G401 (cell line): ENCODE results near the gene MTHFD1L. TPM values are rescaled to one million over a fixed set of nuclear protein-coding genes. Genes with fewer than 3 reads are reported as not detected.
A peak's percentile ranks its signal among the peaks of the same experiment; 100 is the strongest.
"Not testable (repeated sequence)": the region's sequence is repeated elsewhere in the genome, so short reads cannot be mapped to it uniquely, and the experiment has no call there.

ENCODE experiments used
- DNase-seq: peaks from one replicate; pipeline ENCODE4 v3.0.0-alpha.2; 2015; ENCODE audit warnings: low spot score
- in situ Hi-C: cut with HindIII; loops from 2 replicates; pipeline ENCODE4 v1.10.0; 2016; ENCODE audit warnings: low sequenced_read_pairs, mixed read lengths
- total RNA-seq: library from RNA; depleted of rRNA; stranded (reverse); fragments of >200 nt; shearing (Covaris generic); gene quantifications from 2 replicates; pipeline ENCODE4 v1.2.3, GENCODE V29; 2014

MTHFD1L gene
- total RNA-seq, 1 experiment from 2014 or later = 59.6 TPM

DNA sequence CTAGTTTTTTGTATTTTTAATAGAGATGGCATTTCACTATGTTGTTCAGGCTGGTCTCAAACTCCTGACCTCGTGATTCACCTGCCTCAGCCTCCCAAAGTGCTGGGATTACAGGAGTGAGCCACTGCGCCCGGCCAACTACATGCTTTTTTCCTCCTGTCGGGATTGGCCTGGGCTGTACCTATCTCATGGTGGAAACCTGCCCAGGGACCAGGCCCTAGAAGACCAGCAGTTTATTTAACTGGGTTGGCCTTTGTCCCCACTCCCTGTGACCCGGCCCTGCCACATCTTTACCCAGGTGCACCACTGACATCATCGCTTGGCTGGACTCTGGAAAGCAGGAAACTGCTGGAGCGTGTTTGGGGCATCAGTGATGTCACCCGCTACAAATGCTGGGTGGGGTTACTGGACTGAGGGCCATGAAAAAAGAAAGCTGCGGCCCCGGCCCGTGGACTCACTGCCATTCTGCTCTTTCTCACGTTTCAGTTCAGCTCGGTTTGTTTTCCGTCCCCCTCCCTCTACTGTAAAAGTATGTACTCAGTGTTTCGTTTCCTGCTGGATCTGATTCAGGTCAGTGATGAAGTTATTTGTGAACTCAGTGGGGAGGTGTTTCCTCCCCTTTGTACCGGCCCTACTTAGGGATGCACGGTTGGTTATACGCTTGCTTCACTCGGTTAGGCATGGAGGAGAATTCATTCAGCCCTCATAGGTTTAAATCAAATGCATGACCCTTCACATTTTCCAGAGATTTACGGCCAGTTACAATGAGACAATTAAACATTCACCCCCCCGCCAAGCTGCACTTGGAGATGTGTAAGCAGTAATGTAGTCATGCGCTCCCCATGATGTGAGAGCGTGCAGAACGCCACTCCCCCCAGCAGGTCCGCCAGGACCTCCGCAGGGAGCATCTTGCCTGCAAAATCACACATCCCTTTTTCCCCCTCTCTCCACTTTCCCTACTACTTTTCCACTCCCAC, 179.3 kb downstream of the MTHFD1L start:
- DNase-seq = peak; percentile 74
- in situ Hi-C loops = no loop called here

DNA sequence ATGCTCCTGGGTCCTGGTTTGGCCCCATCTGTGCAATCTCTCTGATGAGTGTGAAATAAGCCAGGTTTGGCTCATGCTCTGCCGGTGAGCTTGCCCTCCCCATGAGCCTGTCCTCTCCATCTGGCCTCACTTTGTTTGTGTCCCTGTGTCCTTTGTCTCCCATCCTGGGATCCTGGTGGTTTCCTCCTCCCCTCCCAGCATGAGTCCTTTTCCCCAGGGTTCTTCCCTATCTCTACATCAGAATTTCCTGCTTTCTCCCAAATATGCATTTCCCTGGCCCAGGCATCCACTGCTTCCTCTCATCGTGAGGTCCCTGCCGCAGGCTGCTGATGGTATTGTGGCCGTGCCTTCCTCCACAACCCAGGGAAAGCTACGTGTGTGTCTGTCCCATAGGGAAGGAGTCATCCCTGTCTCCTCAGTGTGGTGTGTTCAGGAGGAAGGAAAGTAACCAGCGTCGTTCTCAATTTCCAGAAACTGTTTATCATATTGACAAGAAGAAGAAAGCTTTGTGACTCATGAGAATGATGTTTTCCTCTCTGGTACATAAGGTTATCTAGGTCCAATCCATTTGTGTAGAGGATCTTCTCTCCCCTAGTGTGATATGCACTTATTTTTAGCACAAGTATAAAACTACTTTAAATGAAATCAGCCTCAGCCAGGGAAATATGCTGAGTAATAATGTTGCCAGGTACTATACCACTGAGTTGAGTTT, 180.2 kb downstream of the MTHFD1L start:
- DNase-seq = peak; percentile 90
- in situ Hi-C loops = not testable (repeated sequence)

DNA sequence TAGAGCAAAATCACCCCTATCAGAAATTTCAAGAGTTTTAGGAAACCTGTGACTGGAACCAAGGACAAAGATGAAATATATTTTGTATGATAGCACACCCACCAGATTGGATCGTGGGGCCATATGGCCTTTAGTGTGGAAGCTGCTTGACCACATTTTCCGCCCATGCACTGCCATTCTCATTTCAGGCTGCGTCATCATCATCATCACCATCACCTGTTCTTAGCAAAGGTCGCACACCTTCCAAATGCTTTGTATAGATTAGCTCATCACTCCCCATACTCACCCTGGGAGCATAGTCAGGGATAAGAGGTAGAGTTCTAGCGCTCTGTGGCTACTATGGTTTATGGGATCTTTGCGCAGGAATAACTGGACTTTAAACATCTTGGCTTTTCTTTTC, 185.7 kb downstream of the MTHFD1L start:
- in situ Hi-C loops = no loop called here
- DNase-seq = no peak

DNA sequence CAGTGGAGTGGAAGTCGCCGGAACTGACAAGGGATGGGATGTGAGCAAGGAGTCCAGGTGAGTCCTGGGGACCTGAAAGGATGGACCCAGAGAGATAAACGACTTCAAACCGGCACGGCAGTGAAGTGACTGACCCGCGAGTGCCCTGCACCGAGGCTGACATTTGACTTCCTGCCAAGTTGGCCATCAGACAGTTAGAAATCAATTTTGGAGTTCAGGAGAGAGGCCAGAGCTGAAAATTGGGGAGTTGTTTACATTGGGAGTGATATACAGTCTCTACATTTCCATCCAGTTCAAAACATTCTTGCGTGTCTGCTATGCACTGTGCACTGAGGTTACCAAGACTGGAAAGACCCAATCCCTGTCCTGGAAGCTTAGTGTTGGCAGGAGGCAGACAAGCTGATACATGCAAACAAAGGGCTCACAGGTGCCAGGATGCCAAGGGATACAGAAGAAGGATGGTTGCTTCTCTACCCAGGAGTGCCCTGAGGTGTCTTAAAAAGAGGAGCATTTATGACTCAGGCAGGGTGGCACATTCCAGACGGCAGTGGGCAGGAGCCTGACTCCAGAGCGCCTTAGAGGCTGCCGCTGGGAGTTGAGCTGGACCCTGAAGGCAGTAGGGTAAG, 186.6 kb downstream of the MTHFD1L start:
- DNase-seq = peak; percentile 39
- in situ Hi-C loops = no loop called here

DNA sequence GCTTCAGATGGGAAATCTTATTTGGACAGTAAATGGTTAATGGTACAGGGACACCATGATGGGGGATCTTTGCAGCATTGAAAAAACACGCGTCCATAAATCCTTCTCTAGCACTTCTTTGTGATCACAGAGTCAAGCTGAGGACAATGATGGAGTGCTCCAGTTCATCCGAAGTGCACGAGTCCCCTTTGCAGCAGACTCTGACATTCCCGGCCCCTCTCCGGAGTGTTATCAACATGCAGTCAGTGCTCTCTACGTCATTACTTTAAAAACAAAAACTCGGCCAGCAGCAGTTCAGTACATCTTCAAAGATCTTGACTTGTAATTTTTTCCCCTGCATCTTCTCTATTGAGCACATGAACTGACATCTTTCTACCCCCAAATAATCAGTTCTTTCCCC, 188.8 kb downstream of the MTHFD1L start:
- no peak for DNase-seq
- in situ Hi-C loops = no loop called here

DNA sequence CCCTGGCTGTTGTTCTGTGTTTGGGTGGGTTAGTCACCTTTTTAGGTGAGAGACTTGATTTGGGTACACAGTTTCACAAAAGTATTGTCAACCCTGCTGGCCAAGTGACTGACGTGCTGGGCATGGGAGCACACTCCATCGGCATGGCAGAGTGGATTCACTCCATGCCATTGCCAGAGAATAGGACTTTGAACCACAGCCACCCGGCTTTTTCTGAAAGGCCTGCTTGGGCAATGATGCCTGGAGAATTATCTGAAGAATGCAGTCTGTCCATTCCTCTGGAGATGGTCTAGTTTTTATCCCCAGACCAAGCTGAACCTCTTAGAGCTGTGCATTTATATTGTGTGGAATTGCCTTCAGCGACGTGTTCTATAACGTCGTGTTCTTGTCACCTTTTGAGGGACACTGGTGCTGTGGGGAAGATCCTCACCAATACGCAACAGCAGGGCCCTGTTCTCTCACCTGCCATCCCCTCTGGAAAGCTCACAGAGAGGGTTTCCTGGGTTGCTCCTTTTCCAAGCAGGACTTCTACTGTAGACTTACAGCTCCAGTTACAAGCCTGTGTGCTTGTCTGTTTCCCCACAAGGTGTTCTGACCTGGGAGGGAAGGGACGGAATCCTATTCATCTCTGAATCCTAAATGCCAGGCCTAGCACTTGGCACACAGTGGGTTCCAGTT, 190.9 kb downstream of the MTHFD1L start:
- in situ Hi-C loops = no loop called here
- DNase-seq = no peak

DNA sequence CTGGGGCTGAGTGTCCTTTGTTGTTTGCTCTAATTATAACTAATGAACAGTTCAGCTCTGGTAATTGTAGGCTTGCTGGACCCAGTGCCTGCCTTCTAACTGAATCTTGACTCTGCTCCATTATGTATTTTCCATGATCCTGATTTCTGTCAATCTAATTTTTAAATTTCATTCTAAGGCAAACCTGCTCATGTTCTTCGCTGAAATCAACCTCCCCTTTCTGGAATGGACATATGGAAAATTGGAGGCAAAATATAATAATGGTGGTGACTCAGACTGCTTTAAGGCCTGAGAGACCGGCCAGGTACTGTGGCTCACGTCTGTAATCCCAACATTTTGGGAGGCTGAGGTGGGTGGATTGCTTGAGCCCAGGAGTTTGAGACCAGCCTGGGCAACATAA, 191.6 kb downstream of the MTHFD1L start:
- DNase-seq = no peak
- in situ Hi-C loops = no loop called here

DNA sequence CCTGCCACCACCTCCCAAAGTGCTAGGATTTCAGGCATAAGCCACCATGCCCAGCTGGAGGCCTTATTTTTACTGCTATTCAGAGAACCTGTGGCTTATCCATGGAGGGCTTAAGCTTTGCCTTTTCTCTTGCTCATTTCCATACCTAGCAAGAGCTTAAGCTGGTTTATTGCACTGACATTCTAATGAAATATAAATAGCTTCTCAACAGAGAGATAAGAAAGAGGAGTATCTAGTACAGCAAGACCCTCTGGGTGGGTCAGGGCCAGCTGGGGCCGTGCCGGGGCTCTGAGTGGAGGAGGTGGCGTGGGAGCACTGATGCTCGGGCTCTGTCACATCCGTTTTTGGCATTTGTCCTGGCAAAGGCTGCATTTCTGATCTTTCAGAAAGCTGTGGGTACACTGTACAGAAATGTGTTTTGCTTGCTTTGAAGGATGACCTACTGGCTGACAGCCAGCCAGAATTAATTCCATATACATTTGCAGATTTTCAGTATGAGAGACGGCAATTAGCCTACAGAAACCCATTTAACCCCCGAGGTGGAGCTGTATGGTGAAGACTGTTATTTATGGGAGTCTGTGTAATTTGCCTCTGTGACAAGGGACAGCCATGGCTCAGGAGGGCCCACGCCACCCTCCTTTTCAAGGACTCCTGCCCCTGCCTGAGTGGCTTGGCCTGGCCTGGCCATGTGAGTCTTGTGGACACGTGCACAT, 192.7 kb downstream of the MTHFD1L start:
- in situ Hi-C loops = no loop called here
- peak; percentile 32 for DNase-seq

DNA sequence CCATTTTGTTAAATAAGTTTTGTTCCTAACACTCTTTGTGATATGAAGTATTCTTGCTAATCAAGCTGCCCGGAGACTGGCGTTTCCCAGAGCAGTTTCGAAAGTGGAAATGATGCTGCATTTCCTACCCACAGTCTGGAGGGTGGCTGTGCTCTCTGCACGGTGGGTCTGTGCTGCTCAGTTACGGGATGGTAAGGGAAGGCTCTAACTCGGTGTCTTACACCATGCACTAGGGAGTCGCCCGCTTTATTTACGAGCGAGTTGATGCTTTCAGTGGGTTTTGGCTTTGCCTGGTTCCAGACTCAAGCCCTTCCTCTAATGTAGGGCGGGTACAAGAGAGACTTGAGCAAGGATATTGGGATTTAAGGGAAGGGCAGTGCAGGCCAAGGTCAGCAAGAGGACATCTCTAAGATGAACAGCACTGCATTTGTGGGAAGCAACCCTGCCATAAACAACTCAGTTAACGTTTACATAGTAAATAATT, 194.2 kb downstream of the MTHFD1L start:
- in situ Hi-C loops = no loop called here
- no peak for DNase-seq

DNA sequence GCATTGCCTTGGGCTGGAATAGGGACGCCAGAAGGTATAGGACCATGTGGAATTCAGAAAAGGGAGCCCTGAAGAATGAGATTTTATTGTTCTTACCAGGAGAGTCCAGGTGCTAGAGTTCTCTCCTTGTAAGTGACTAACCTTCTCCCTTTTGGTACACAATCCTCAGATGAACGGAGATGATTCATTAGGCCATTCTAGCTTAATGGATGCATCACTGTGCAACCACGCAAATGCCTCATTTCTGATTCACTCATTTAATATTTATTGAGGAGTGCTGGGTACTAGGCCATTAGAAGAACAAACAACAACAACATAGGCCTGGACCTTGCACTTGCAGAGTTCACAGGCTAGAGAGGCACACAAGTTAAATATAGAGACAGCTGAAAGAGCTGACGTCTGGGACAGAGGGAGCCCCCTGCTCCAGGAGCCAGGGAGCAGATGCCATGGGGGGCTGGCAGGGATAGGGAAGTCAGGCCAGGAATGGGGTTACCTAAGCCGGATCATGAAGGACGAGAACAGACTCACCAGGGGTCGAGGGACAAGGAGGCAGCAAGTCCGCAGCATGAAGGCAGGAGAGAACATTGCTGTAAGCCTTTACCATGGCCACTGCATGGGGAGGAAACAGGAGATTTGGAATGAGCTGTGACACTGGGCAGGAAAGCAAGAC, 194.7 kb downstream of the MTHFD1L start:
- in situ Hi-C loops = no loop called here
- no peak for DNase-seq

DNA sequence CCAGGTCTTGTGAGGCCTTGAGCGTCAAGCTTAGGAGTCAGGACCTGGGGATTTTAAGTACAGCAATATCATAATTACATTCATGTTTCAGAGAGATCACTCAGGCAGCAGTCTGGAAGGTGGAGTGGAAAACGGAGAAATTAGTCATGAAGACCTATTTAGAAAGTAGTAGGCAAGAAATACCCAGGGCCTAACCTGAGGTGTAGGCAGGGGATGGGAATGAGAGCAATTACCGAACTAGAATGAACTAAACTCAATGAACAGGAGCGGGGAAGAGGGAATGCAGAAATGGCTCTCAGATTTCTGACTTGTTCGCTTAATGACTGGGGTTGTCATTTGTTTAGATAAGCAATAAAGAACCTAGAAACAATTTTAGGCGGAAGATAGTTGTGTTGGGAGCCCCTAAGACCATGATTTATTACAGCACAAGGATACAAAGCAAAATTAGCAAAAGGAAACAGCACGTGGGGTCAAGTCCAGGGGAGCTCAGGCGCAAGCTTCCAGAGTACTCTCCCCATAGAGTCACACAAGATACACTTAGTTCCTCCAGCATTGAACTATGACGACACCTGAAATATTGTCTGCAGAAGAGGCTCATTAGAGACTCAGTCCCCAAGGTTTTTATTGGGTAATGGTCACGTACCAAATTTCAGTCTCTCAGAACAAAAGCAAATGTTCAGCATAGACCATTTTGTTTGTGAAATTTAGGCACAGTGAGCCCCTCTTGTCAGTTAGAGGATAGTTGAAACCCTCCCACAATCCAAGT, 195.4 kb downstream of the MTHFD1L start:
- no peak for DNase-seq
- in situ Hi-C loops = no loop called here

DNA sequence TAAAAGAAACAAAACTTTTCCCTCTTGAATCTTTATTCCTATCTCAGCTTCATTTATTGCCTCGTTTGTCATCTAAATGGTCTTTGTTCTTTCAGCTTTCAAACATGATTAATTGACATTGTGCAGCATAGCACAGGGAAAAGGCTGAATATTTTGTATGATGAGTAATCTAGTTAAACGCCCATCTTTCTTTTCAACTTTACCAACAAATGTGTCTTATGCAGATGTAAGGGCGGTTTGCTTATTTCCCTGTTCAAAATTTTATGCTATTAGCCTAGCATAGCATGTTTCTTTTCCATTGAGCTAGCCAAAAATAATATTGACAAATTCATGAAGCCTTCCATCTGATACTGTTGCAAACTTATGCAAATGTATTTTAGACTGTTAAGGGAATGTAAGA, 197.8 kb downstream of the MTHFD1L start:
- no peak for DNase-seq

DNA sequence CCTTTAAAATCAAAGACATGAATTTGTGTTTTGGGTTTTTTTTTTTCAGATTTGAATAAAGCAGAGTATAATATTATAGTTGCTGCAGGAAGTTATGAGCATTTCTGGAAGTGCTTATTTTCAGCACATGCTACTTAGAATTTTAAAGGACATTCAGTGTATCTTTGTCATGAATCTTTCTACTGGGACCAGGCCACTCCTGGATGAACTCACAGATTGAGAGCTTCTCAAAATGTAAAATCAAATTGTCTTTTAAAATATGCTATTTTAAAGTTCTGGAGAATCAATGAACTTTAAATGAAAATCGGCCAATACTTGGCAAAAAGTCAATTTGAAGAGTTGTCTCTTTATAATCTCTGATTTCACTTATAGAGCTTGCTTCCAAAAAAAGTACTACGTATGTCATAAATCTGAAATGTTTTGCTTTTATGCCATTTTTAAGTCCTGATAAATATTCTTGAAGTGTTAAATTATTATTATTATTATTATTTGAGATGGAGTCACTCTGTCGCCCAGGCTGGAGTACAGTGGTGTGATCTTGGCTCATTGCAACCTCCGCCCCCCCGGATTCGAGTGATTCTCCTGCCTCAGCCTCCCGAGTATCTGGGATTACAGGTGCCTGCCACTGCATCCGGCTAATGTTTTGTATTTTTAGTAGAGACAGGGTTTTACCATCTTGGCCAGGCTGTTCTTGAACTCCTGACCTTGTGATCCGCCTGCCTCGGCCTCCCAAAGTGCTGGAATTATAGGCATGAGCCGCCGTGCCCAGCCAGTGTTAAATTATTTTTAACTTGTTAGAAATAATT, 198.5 kb downstream of the MTHFD1L start:
- in situ Hi-C loops = no loop called here
- DNase-seq = no peak

More for the DNA sequence above, 197.8 kb downstream of the MTHFD1L start:
- in situ Hi-C loops = no loop called here

DNA sequence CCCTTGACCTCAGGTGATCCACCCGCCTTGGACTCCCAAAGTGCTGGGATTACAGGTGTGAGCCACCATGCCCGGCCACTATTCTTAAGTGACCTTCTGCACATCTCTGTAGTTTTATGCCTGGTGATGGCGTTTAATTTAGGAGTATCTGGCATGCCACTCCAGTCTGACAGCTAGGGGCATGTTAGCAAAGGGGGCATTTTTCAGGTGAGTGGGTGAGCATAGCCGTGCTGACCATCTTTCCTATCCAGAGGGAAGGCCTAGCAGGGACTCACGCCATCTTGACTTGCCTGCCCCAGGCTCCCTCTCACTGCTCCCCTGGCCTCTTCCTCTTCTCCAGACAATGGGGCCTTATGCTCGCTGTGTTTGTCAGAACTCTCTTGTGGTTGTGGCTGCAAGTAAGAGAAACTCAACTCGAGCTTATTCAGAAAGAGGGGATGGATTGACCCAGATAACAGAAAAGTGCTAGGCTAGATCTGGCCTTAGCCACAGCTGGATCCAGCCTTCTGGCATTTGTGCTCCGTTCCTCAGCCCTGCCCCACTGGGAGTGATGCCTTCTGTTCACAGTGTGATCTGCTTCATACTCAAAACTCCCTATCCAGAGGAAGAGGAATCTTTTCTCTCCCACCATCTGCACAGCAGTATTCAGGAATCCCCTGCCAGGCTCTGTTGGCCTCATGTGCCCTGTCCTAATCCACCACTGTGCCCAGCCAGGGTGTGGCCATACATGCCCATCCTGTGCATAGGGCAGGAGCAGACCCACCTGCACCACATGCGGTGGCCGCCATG, 199.7 kb downstream of the MTHFD1L start:
- in situ Hi-C loops = no loop called here
- DNase-seq = no peak

DNA sequence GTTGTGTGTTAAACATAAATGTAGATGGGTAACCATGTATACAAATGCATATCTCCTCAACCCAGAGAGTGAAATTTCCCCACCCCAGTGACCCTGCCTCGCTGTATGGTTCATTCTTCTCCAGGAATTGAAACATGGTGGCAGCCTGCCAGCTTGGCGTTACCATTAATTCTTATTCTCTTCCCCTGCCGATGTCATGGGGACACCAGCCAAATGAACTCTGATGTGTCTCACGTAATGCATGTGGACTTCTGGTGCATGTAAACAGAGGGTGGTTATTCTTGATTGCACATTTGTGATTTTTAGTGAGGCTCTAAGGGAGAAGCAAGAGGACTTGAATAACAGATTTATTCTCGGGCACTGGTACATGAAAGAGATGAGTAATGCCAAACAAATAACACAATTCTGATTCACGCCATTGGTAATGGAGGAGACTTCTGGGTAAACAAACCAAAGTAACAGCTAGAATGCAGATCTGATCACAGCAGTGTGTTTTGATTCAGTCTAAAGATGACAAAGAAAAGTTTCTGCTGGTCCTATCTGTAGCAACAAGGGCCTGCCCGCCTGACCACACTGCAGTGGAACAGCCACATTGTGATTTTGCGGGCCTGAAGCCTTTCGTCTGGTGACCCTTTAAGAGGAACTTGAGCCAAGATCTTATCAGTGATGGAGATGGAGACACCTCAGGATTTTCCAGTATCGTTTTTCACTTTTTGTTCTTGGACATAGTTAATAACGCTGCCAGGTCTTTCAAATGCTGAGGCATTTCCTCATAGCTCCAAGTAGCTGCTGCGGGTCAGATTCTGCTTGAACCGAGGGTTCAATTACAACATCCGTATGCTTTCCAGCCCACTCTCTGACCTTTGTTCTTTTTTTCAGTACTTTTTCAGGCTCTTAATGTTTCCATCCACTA, 202.4 kb downstream of the MTHFD1L start:
- peak; percentile 37 for DNase-seq
- in situ Hi-C loops = no loop called here
